GM18505 (cell line): ENCODE data around the gene C17orf107.
"Not testable (repeated sequence)": the region's sequence is repeated elsewhere in the genome, so short reads cannot be mapped to it uniquely, and the experiment has no call there.

Experiments used
- ATAC-seq: cut with Tn5 transposase; IDR thresholded peaks from one replicate; pipeline ENCODE4 v1.9.1; 2021; ENCODE audit not compliant: unreplicated experiment
- POLR2A ChIP-seq: IDR thresholded peaks from 4 replicates; pipeline ENCODE4 v1.6.1; 2011; ENCODE audit warnings: borderline replicate concordance; ENCODE audit not compliant: insufficient read depth, insufficient read length; ENCODE audit errors: extremely low read depth

The C17orf107 gene

GRCh38 chr17:4899341-4900230, at the start of gene C17orf107:
TSS of gene C17orf107 (plus strand) at chr17:4899536. CDS start at chr17:4899763, 227 bp downstream.
- ATAC-seq: peak; percentile 61
- TF ChIP-seq POLR2A: peak; percentile 16

- no peak for TF ChIP-seq POLR2A
- ATAC-seq: no peak
Observed at GRCh38 chr17:4850246-4850645, 49.1 kb upstream of the C17orf107 start.

GRCh38 chr17:4851084-4851483, 48.3 kb upstream of the C17orf107 start:
- no peak for TF ChIP-seq POLR2A

GRCh38 chr17:4852567-4853207, 46.6 kb upstream of the C17orf107 start:
- no peak for ATAC-seq
- no peak for TF ChIP-seq POLR2A

More at GRCh38 chr17:4851084-4851483, 48.3 kb upstream of the C17orf107 start:
- no peak for ATAC-seq

GRCh38 chr17:4853208-4853671, 46.1 kb upstream of the C17orf107 start:
- TF ChIP-seq POLR2A: no peak

GRCh38 chr17:4854111-4854681, 45.1 kb upstream of the C17orf107 start:
- ATAC-seq: no peak
- TF ChIP-seq POLR2A: no peak

More at GRCh38 chr17:4853208-4853671, 46.1 kb upstream of the C17orf107 start:
- ATAC-seq: no peak

GRCh38 chr17:4856271-4856936, 42.9 kb upstream of the C17orf107 start:
- ATAC-seq: no peak
- TF ChIP-seq POLR2A: no peak

GRCh38 chr17:4856937-4857314, 42.4 kb upstream of the C17orf107 start:
- ATAC-seq: no peak
- no peak for TF ChIP-seq POLR2A

GRCh38 chr17:4857347-4857746, 42.0 kb upstream of the C17orf107 start:
- not testable (repeated sequence) for ATAC-seq

GRCh38 chr17:4858068-4858881, 41.1 kb upstream of the C17orf107 start:
- ATAC-seq: no peak
- TF ChIP-seq POLR2A: no peak

- TF ChIP-seq POLR2A: no peak
- ATAC-seq: no peak
Observed at GRCh38 chr17:4858882-4859260, 40.5 kb upstream of the C17orf107 start.

- no peak for TF ChIP-seq POLR2A
- no peak for ATAC-seq
Observed at GRCh38 chr17:4859816-4860625, 39.3 kb upstream of the C17orf107 start.
